Measurements from ENCODE around the gene FITM1. TPM values are rescaled to one million over a fixed set of nuclear protein-coding genes. Genes with fewer than 3 reads are reported as not detected.

Gene FITM1
- total RNA-seq, 1 experiment from 2014 or later, result 0.72 TPM

DNA sequence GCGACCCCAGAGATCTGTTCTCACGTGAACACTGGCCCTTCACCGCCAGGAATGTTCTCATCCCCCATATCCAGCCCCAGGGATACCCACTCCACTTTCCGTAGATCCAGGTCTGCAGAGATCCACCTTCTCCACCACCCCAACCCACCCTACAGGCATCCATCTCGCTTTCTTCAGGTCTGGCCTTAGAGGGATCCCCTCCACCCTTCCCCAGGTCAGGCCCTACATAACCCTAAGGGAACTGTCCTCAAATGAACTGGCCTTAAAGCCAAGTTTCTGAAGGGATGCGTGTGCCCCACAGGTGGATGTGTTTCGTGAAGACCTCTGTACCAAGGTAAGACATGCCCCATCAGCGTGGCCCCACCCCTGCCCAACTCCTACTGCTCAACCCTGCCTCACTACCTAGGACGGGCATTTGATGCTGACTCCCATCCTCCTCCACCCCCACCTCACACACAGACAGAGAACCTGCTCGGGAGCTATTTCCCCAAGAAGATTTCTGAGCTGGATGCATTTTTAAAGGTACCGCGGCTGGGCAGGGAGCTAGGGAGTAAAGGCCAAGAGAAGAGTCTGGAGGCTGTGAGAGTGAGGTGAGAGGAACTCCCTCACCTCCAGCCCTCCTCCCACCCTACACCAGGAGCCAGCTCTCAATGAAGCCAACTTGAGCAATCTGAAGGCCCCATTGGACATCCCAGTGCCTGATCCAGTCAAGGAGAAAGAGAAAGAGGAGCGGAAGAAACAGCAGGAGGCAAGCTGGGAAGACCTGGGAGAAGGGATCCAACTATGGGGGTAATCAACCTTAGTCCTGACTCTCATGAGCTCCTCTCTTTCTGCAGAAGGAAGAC is 6.4 kb downstream of the FITM1 start:
- Histone ChIP-seq H3K9me3 (ENCODE audit: control insufficient read depth, low read depth, low read length) (no peaks in the 10 kb centered on the region), H2BK120ac (ENCODE audit: low read depth, low read length, poor library complexity, severe bottlenecking) (no peak overlapping the region), H3T11ph (ENCODE audit: low read length) (no peak overlapping the region), H4K20me1 (ENCODE audit: control insufficient read depth, insufficient read depth, insufficient read length) (no peaks in the 10 kb centered on the region), H3K23me2 (ENCODE audit: insufficient read length, low read depth, low read length, poor library complexity, severe bottlenecking) (peaks cover 10% of the 10 kb centered on the region), H3K27me3 (ENCODE audit: insufficient read depth, low read length) (no peaks in the 10 kb centered on the region), H4K91ac (ENCODE audit: insufficient read length, low read depth, low read length) (no peak overlapping the region), H2BK12ac (ENCODE audit: insufficient read length, low read depth, low read length) (no peak overlapping the region), H3K4me1 (ENCODE audit: insufficient read depth, low read length) (no peaks in the 10 kb centered on the region), H2BK15ac (ENCODE audit: low read depth, low read length) (no peak overlapping the region), H3K27ac (ENCODE audit: insufficient read length, low read depth, low read length) (no peak overlapping the region), H3K56ac (ENCODE audit: insufficient read length, low read depth, low read length) (no peak overlapping the region), H2BK5ac (ENCODE audit: insufficient read length, low read length) (no peak overlapping the region), H2BK20ac (ENCODE audit: low read depth, low read length, poor library complexity, severe bottlenecking) (no peak overlapping the region), H3K4ac (ENCODE audit: low read depth, low read length) (no peak overlapping the region), H3K4me2 (ENCODE audit: insufficient read depth, insufficient read length, low read length) (peak overlapping the region; percentile 58), H3K23ac (ENCODE audit: insufficient read length, low read depth, low read length) (no peak overlapping the region), H3K18ac (ENCODE audit: insufficient read length, low read depth, low read length) (no peak overlapping the region), H4K8ac (replicated peaks; ENCODE audit: insufficient read length, low read depth, low read length) (no peak overlapping the region), H3K14ac (ENCODE audit: insufficient read depth, low read length) (no peak overlapping the region), H3K79me1 (ENCODE audit: insufficient read depth, low read depth, low read length, poor library complexity, severe bottlenecking) (peaks cover 2% of the 10 kb centered on the region), H2AK5ac (ENCODE audit: insufficient read length, low read length) (no peak overlapping the region), H3K79me2 (ENCODE audit: insufficient read depth, low read length) (peaks cover 3% of the 10 kb centered on the region; the same call in 1 of the 2 replicates), H2AFZ (ENCODE audit: low read length) (no peak overlapping the region), H4K5ac (ENCODE audit: insufficient read length, low read depth, low read length) (no peak overlapping the region), H3K9ac (ENCODE audit: extremely low read depth, insufficient read length, low read length) (no peak overlapping the region)
- TF ChIP-seq, protein P1, sequence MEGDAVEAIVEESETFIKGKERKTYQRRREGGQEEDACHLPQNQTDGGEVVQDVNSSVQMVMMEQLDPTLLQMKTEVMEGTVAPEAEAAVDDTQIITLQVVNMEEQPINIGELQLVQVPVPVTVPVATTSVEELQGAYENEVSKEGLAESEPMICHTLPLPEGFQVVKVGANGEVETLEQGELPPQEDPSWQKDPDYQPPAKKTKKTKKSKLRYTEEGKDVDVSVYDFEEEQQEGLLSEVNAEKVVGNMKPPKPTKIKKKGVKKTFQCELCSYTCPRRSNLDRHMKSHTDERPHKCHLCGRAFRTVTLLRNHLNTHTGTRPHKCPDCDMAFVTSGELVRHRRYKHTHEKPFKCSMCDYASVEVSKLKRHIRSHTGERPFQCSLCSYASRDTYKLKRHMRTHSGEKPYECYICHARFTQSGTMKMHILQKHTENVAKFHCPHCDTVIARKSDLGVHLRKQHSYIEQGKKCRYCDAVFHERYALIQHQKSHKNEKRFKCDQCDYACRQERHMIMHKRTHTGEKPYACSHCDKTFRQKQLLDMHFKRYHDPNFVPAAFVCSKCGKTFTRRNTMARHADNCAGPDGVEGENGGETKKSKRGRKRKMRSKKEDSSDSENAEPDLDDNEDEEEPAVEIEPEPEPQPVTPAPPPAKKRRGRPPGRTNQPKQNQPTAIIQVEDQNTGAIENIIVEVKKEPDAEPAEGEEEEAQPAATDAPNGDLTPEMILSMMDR (conservative IDR thresholded peaks at IDR 0.05), result no peak
- no peak for DNase-seq
- Mint-ChIP-seq H3K4me3 (peak overlapping the region; percentile 82 to 85), H3K27me3 (ENCODE audit: low read depth) (no peaks in the 10 kb centered on the region), H3K27ac (peak overlapping the region in 2 of 3 experiments; percentile 53 to 75; a peak in 2 of 7 replicates), H3K9me3 (0 out of 5 replicates have a peak, but pooled peaks cover 0 to 2% of the 10 kb centered on the region in 2 experiments), H3K4me1 (peaks cover 30 to 33% of the 10 kb centered on the region in 2 experiments), H3K36me3 (ENCODE audit: insufficient read depth in 1 of 3, low read depth in 3 of 3) (peaks cover 22 to 34% (median 27%) of the 10 kb centered on the region in 3 experiments)
- no CpG with 5 or more reads among the region's 13 CpGs for WGBS (ENCODE audit: extremely low coverage, insufficient read length, low lambda C conversion rate)

Data from H9 (cell line).